HCEC 1CT (cell line): ENCODE results near the gene CHSY3.

Experiments
- DNase-seq: peaks from one replicate; pipeline ENCODE4 v3.0.0-alpha.2; 2017

The CHSY3 gene

DNA sequence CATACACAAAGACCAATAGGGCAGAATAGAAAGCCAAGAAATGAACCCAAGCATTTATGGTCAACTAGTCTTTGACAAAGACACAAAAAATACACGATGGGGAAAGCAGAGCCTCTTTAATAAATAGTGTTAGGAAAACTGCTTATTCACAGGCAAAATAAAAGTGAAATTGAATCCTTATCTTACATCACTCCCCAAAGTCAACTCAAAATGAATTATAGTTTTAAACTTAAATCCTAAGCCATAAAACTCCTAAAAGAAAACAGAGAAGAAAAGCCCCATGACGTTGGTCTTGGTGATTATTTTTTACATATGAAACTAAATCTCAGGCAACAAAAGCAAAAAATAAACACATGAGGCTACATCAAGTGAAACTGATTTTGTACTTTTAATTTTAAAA is 46.8 kb downstream of the CHSY3 start:
- no peak for DNase-seq

DNA sequence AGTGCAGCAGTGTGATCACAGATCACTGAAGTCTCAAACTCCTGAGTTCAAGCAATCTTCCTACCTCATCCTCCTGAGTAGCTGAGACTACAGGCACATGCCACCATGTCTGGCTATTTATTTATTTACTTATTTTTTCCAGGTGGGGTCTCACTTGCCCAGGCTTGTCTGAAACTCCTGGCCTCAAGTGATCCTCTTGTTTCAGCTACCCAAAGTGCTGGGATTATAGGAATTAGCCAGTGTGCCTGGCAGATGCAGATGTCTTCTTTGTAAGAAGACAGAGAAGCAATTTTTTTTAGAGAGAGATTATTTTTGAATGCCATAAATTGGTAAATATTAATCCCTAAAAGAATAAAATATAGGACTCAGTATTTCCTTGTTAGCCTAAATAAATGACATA is 54.3 kb downstream of the CHSY3 start:
- DNase-seq: no peak

DNA sequence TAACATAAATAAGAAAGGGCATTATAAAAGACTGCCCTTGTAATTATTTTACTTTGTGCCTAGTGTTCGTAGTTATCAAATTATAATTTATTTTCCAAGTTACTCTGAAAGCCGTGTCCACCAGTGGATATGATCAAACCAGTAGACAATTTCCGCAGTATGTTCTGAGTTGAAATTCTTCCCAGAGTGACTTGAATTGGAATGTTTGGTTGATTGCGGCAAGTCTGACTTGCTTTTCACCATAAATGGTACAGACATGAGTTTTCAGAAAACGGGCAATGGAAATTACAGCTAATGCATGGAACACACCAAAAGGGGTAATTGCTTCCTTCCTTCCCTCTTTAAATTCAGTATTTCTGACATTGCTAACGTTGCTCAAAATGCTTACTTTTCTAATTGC is 56.6 kb downstream of the CHSY3 start:
- peak; percentile 78 for DNase-seq

DNA sequence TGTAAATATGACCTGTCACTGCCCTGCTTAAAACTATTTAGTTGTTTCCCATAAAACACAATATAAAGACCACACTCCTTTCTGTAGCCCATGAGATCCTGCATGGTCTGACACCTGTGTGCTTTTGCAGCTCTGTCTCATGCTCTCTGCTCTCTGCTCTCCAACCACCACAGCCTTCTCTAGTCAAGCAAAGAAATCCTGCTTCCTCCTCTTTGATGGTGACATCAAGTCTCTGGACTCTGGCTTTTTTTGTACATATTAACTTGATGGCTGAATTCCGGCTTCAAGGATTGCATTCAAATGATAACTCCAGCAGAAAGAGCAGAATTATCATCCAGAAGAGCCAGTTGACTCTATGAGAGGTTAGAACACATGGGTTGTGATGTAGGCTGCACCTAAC is 58.2 kb downstream of the CHSY3 start:
- no peak for DNase-seq

DNA sequence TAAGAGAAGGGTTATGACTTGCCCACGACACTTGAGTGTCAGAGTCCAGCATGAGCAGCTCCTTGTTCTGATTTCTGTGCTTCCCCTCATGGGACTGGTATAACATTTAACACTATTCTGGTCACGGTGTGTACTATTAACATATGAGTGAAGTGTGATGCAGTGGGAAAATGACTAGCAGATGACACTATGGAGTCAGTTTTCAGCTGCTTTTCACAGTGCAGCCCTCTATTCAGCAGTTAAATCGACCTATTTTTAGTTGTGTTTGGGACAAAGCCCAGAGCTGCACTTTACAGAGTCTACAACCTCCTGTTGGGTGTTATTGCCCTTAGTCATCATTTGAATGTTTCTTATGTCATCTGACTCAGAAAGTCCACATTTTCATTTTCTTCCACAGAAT is 59.1 kb downstream of the CHSY3 start:
- DNase-seq: peak; percentile 97

DNA sequence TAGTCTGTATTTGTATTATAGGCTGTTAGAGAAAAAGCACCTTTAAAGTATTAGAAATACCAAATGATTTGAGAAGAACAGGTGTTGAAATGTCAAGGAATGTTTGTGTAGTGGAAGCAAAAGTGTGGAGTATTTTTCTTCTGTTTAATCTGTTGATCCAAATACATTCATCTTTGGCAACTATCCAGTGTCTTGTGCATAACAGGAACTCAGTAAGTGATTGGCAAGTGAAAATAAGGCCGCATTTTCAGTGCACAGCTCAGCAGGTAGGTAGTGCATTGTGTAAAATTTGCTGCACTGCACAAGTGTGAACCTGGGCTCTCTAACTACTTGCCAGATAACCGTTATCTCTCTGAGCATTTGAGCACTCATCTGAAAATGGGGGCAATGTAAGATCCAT is 61.8 kb downstream of the CHSY3 start:
- no peak for DNase-seq

DNA sequence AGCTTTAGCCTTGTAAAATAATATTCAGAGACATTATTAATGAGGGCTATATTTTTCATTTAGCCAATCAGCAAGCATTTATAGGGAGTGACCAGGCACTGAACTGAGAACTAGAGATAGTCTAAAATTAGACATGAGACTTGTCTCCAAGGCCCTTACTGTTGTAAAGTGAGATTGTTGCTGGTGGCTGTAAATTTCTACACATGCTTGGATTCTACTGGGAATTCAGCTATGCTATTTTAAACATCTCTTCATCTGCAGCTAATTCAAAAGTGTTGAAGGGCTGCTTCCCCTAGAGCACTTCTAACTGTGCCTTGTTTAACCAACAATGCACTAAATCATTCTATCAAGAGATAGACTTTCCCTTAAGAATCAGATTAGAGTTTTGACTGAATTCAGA is 67.4 kb downstream of the CHSY3 start:
- no peak for DNase-seq

DNA sequence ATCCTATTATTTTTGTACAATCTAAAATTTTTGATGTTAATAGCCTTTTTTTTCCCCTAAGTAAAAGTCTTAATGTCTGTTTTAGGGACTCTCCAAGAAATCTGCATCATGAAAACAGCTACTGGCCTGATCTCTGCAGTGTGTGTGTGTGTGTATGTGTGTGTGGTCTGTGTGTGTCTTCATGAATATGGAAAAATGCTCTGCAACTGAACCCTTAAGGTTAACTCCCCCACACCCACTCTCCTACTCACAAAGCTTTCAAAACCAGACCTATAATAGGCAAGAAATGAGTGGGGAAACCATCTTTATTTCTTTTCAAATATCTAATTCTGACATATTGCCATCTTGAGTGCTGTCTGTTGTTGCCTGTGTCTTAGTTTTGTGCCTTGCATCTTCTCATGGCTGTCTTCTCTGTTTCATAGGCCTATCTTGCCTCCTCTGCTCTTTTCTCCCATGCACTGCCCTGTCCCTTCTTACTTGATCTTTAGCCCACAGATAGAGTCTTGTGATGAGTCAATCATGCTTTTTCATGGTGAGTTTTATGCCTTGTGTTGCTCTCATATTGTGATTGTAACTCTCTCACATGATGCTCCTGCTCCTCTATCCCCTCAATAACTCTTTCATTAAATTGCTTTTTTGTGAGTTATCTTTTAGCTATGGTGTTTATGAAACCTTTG is 68.3 kb downstream of the CHSY3 start:
- peak; percentile 56 for DNase-seq

DNA sequence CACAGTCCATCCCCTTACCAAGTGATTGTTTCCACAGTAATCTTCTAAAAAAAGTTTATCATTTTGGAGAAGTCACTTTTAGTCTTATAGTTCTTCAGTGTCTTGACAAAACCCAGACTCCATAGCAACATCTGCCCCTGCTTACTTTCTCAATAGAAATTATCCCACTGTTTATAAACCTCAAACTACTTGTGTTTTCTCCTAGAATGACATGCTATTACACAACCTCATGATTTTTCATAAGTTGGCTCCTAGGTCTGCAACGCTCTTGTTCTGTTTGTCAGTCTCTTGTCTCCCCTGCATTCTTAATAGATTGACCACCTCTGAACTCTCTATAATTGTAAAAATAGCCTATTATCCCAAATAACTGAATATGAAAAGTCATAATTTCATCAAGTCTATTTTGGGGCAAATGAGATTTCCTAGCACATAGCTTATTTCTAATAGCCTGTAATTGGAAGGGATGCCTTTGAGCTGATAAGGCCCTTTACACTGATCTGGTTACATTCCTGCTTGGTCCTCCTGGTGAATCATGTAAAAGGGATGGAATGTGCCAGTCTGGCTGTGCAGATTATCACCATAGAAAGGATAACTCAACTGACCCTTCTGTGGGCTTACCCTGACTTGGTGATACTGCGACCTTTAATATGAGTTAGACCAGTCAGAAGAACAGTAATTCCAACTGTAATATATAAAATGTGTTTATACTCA is 69.6 kb downstream of the CHSY3 start:
- DNase-seq: peak; percentile 78

DNA sequence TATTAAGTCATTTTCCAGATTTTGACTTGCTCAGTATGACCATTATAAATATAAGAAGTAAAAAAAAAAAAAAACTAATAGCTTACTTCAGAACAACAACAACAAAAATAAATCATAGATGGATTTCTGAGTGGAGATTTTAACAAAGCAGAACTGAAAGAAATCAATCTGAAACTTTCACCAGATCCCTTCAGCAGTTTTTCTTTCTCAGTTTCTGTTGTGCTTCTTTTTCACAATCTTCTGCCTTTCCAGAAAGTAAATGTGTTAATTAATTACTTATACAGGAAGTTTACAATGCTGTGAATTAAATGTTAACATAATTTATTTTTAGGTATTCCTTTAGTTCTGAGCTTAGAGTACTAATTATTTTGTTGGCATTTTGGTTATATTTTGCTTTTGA is 73.5 kb downstream of the CHSY3 start:
- DNase-seq: no peak

DNA sequence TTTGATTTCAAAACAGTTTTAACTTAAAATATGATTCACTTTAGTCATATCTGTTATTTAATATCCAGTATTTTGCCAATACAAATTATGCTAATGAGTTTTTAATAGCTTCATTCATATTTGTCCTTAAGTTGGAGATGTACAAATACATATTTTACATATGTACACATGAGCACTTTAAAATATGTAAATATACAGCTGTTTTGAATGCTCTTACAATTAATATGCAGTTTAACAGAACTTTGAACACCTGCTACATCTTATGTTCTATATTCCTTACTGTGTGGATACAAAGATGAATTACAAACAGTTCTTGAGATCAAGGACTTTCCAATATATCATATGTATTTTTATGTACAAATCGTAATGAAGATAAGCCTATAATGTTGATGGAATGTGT is 74.0 kb downstream of the CHSY3 start:
- no peak for DNase-seq

DNA sequence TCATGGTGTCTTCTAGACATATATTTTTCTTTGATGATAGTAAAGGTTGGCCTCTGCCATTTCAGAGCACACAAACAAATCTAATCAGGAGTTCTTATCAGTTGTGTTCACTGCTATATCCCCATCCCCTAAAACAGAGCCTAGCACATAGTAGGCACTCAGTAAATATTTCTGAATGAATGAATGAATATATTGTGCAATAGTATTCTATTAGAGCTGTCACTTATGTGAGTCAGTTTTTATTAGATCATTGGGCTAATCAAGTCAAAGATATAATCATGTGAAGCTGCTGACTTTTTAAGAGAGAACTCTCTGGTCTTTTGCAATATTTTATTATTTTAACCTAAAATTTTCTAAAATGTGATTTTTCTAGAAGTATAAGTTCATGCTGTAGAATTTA is 84.2 kb downstream of the CHSY3 start:
- no peak for DNase-seq

DNA sequence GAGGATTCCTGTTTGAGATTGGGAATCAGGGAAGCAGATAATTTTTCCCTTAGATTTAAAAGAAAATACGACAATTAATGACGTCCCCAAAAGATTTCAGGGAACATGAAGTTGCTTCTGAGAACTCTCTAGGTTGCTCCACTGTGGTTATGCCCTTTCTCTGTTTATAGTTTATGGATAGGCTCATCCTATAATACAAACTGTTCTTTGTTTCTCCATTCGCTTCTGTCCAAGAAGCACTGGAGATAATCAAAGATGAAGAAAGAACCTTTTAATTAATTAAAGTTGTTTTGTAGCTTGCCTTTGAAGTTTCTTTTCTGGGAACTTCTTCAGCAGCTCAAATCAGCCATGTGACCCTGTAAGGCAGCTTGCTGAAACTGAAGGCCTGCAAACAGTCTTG is 87.5 kb downstream of the CHSY3 start:
- DNase-seq: no peak

DNA sequence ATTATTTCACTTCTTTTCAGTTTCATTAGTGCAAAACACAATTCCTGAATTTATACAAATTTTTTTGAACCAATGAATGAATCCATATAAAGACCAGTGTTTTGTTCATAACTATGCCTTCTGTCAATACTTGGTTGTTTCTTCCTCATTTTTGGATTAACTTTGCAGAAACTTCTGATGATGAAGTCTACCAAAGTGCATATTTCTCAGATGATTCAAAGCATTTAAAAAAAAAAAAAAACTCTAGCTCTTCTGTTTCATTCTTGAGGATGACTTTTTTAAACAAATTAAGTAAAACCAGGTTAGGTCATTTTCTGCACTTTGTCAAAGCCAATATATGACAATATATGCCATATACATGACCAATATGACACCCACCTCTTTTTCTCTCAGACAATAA is 92.6 kb downstream of the CHSY3 start:
- peak; percentile 85 for DNase-seq

DNA sequence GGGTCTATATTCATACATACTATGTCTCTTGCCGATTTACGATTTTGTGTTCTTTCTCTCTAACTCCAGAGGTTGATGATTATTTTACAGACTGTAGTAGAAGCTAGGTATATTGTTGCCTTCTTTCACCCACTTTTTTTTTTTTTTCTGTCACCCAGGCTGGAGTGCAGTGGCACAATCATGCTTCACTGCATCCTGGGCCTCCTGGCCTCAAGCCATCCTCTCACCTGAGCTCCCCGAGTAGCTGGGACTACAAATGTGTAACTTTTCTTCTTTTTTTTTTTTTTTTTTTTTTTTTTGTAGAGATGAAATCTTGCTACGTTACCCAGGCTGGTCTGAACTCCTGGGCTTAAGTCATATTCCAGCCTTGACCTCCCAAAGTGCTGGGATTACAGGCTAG is 96.2 kb downstream of the CHSY3 start:
- no peak for DNase-seq

DNA sequence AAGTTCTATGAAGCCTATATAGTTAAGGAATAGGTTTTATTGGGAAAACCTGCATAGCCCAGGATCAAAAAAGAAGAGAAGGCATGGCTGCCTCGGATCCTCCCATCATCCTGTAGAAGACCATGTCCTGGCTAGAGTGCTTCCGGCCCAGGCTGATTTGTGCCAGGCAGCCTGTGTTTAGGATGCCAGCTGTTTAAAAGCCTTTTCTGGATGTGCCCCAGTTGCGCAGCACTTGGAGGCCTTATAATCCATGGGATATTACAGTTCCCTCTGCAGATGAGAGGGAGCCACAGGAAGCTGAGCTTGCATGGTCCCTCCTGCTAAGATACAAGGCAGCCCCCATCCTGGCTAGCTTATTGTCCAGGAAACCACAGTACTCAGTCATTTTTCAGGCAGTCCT is 97.9 kb downstream of the CHSY3 start:
- no peak for DNase-seq

DNA sequence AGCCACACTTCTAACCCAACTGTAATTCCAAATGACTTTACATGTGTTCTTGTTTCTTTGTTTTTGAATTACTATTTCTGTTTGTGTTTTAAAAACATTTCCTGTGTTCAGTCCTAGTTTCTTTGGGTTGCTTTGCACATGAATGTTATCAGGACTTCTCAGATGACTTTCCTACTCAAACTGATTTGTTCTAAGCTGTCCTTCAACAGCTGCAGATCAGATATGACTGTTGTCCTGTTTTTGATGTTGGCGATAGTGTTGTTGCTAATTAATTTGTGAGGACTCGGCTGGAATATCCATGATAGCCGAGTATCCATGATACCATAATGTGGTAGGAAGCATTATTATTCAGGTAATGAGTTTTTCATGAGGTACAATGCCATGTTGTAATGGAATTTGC is 98.6 kb downstream of the CHSY3 start:
- no peak for DNase-seq

DNA sequence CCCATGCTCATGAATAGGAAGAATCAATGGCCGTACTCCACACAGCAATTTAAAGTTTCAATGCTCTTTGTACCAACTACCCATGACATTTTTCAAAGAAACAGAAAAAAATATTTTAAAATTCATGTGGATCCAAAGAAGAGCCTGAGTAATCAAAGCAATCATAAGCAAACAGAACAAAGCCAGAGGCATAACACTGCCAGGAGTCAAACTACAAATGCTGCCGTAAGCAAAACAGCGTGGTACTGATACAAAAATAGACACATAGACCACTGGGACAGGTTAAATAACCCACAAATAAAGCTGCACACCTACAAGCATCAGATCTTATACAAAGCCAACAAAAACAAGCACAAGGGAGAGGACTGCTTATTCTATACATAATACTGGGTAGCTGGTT is 107.7 kb downstream of the CHSY3 start:
- DNase-seq: no peak

DNA sequence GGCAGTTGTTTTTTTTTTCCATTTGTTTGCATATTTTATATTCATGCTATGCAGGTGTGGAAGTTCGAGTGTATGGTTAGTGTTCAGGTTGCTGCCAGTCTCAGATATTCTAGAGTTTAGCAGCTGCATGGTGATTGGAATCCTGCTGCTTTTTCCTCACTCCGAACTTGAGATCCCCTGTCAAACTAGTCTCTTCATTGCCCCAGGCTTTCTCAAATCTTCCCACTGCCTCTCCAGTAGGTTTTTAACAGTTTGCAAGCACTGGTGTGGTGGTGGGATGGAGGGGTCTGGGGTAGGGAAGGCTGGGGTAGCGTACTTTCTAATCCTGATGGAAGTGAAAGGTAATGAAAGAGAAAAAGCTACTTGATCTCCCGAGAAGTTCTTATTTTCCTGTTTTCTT is 112.9 kb downstream of the CHSY3 start:
- no peak for DNase-seq

DNA sequence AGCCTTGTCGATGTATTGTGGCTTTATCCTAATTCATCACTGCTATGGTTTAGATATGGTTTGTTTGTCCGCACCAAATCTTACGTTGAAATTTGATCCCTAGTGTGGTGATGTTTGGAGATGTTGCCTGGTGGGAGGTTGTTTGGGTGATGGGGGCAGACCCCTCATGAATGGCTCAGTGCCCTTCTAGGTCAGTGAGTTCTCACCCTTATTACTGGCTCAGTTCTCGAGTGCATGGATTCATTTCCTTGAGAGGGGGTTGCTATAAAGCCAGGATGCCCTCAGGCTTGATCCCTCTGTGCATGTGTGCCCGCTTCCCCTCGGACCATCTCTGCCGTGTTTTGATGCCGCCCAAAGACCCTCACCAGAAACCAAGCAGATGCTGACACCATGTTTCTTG is 114.4 kb downstream of the CHSY3 start:
- no peak for DNase-seq

DNA sequence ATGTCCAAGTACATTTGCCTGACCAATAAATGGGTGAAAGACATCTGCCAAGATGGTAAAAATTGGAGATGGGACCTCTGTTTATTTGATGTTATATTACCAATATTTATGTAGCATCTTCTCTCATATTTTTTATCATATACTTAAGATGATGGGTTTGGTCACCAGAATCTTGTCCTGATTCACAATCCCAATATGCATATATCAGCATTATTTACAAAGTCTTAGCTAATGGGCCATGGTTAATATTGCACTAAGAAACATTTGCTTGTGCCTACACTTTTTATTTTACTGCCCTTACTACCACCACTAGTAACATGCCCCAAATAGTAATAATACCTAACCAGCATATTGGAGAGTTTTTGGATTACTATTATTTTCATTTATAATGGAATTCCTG is 116.7 kb downstream of the CHSY3 start:
- no peak for DNase-seq

DNA sequence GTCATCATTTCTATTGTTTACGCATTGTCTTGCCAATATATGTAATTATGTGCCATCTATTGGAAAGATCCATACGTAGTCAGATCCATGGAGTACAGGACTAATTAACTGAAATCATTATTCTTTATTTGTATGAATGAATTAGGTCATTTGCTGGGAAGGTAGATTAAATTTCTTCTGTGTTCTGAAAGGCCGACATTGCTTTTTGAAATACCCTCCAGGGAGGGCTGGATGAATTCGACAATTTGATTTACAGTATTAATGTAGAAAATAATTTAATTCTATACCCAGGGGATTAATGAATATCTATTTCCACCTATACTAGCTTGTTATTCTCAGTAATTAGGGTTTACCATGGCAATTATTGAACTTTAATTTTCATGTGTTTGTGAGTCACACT is 117.6 kb downstream of the CHSY3 start:
- no peak for DNase-seq

DNA sequence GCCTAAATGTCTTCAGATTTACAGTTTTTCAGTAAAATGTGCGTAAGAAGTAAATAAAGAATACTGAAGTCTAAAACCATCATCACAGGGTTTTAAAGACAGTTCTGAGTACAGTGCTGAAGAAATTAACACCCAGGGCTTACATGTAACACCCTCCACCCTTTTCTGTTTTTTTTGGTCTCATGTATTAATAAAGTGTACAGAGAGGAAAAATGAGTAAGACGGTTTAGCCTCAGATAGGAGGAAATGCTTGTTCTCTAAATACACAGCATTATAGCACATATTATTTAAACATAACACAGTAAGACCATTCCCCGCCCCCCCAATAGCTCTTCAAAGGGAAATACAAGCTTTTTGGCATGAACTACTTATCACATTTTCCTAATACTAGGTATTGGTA is 119.3 kb downstream of the CHSY3 start:
- DNase-seq: no peak

DNA sequence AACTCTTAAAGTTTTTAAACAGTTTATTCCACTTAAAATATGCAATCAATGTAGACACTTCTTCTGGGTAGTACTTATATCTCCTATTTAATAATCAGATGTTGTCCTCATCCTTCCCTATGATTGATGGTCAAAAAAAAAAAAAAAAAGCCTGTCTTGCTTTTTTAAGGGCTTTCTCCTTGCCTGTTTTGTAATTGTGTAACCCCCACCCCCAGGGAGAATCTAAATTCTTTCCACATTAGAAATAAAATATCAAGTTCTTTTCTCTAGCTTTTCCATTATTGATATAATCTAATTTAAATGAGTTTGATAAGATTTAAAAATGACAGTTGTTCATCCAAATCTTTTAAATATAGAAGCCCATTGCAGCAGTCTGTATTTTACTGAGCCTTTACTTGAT is 119.7 kb downstream of the CHSY3 start:
- no peak for DNase-seq

DNA sequence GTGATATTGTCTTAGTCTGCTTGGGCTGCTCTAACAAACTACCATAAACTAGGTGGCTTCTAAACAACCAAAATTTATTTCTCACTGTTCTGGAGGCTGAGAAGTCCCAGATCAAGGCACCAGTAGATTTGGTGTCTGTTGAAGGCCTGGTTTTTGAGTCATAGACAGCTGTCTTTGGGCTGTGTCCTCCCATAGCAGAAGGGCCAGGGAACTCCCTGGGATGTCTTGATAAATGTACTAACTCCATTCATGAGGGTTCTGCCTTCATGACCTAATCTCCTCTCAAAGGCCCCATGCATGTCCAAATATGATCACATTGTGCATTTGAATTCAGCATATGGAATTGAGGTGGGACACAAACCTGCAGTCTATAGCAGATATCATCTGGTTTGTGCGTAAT is 121.2 kb downstream of the CHSY3 start:
- DNase-seq: no peak
